ENCODE measurements around the gene CCDC68. TPM values are rescaled to one million over a fixed set of nuclear protein-coding genes. Genes with fewer than 3 reads are reported as not detected.

CCDC68 gene
- total RNA-seq, 1 experiment from 2014 or later: 6.6 TPM

DNA sequence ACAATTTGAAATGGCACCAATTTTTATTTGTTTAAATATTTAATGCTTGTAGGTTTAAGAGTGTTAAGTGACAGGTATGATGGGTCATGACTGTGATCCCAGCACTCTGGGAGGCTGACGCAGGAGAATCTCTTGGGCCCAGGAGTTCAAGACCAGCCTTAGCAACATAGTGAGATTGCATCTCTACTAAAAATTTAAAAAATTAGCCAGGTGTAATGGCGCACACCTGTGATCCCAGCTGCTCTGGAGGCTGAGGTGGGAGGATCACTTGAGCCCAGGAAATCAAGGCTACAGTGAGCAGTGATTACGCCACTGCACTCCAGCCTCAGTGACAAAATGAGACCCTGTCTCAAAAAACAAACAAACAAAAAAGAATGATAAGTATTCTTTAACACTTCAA is 43.0 kb upstream of the CCDC68 start:
- CTCF ChIA-PET: interaction anchor here (2.3 kb wide), 1 partner anchor 19 kb away, joined by 5 read pairs; no protein-coding TSS in a partner anchor
- POLR2A ChIA-PET: no interaction called here
- TF ChIP-seq CEBPB (IDR thresholded peaks at IDR 0.05; ENCODE audit: low read depth): no peak
- no peak for TF ChIP-seq ZNF274 (IDR thresholded peaks at IDR 0.05; ENCODE audit: low read depth, low read length)
- no peak for TF ChIP-seq FOSL1 (IDR thresholded peaks at IDR 0.05; ENCODE audit: low read depth)
- TF ChIP-seq ZBTB33 (IDR thresholded peaks at IDR 0.05; ENCODE audit: extremely low read depth, insufficient replicate concordance, low read length): no peak
- no peak for TF ChIP-seq POLR2AphosphoS5 (IDR thresholded peaks at IDR 0.05; ENCODE audit: low read depth, low read length)
- no peak for TF ChIP-seq CBX3 (IDR thresholded peaks at IDR 0.05; ENCODE audit: low read depth)
- no peak for TF ChIP-seq RAD21 (IDR thresholded peaks at IDR 0.05; ENCODE audit: low read depth)
- TF ChIP-seq, protein P1, sequence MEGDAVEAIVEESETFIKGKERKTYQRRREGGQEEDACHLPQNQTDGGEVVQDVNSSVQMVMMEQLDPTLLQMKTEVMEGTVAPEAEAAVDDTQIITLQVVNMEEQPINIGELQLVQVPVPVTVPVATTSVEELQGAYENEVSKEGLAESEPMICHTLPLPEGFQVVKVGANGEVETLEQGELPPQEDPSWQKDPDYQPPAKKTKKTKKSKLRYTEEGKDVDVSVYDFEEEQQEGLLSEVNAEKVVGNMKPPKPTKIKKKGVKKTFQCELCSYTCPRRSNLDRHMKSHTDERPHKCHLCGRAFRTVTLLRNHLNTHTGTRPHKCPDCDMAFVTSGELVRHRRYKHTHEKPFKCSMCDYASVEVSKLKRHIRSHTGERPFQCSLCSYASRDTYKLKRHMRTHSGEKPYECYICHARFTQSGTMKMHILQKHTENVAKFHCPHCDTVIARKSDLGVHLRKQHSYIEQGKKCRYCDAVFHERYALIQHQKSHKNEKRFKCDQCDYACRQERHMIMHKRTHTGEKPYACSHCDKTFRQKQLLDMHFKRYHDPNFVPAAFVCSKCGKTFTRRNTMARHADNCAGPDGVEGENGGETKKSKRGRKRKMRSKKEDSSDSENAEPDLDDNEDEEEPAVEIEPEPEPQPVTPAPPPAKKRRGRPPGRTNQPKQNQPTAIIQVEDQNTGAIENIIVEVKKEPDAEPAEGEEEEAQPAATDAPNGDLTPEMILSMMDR (IDR thresholded peaks at IDR 0.05 in 2 of 3, conservative IDR thresholded peaks at IDR 0.05 in 1 of 3; ENCODE audit: borderline replicate concordance in 1 of 3, insufficient read depth in 1 of 3, low read depth in 2 of 3, low read length in 2 of 3): no peak
- TF ChIP-seq SP1 (IDR thresholded peaks at IDR 0.05; ENCODE audit: low read depth): no peak
- ATAC-seq: no peak
- no peaks in the 10 kb centered on the region for H3K79me2 ChIP-seq (ENCODE audit: insufficient read depth, low read length)
- BruUV-seq (replicated peaks): no TSS peak
- H4K20me1 ChIP-seq (ENCODE audit: insufficient read depth): no peaks in the 10 kb centered on the region
- H3K9me2 ChIP-seq (ENCODE audit: insufficient read depth): no peaks in the 10 kb centered on the region
- no peaks in the 10 kb centered on the region for H3K27me3 ChIP-seq (ENCODE audit: insufficient read depth, low read length)
- H3K4me3 ChIP-seq (replicated peaks in 1 of 2; ENCODE audit: low read depth in 1 of 2, low read length in 2 of 2): no peak overlapping the region
- no peak overlapping the region for H3K9ac ChIP-seq (ENCODE audit: low read length)
- RAD21 ChIA-PET (ENCODE audit: low non-redundant PET in 1 of 2, low total read pairs in 2 of 2, uncharacterized antibody in 2 of 2, unreplicated experiment in 2 of 2): no interaction called here
- no peak overlapping the region for H2AFZ ChIP-seq (ENCODE audit: low read depth, low read length, poor library complexity, severe bottlenecking)
- H3K4me1 ChIP-seq (ENCODE audit: control insufficient read depth in 1 of 2, insufficient read depth in 2 of 2, low read length in 2 of 2): no peaks in the 10 kb centered on the region
- no peak overlapping the region for H3K4me2 ChIP-seq (ENCODE audit: low read length)
- no peak overlapping the region for H3K27ac ChIP-seq (ENCODE audit: low read depth, low read length)
- DNase-seq (ENCODE audit: low read depth, low spot score): no peak
- no peaks in the 10 kb centered on the region for H3K36me3 ChIP-seq (ENCODE audit: control insufficient read depth in 1 of 2, insufficient read depth in 2 of 2, low read length in 2 of 2)
- no peaks in the 10 kb centered on the region for H3K9me3 ChIP-seq (ENCODE audit: control insufficient read depth in 1 of 2, insufficient read depth in 1 of 2, low read depth in 1 of 2, low read length in 2 of 2)
- intact Hi-C loops (cut with micrococcal nuclease): no loop called here

Data from HCT116 (cell line).